ENCODE data around the gene ABHD2. TPM values are rescaled to one million over a fixed set of nuclear protein-coding genes. Genes with fewer than 3 reads are reported as not detected.
"Not testable (repeated sequence)": the region's sequence is repeated elsewhere in the genome, so short reads cannot be mapped to it uniquely, and the experiment has no call there.

Gene ABHD2
- total and polyA plus RNA-seq, 2 donors (not counting 3 experiments of a cell fraction or from before 2014, with no cell fraction given): 14.0 to 62.2 TPM

- BruUV-seq (replicated peaks): no TSS peak
- Histone ChIP-seq H3K79me2 (ENCODE audit: control insufficient read depth, insufficient read depth, low read length) (no peaks in the 10 kb centered on the region), H3K9me3 (replicated peaks; ENCODE audit: control insufficient read depth, insufficient read depth, low read length) (no peaks in the 10 kb centered on the region), H3K4me1 (ENCODE audit: control insufficient read depth, extremely low read depth, insufficient read depth, low read length) (no peaks in the 10 kb centered on the region), H3K9ac (replicated peaks; ENCODE audit: extremely low read depth, insufficient read depth, low read length) (no peak overlapping the region), H3K9me1 (replicated peaks; ENCODE audit: control insufficient read depth, extremely low read depth, insufficient read depth, low read length) (no peaks in the 10 kb centered on the region), H3K27ac (ENCODE audit: insufficient read depth, low read depth, low read length) (no peak overlapping the region), H3K36me3 (ENCODE audit: control insufficient read depth in 2 of 2, extremely low read depth in 1 of 2, insufficient read depth in 2 of 2, low read length in 2 of 2) (no peaks in the 10 kb centered on the region), H3K27me3 (ENCODE audit: control insufficient read depth in 2 of 2, insufficient read depth in 2 of 2, low read length in 2 of 2) (no peaks in the 10 kb centered on the region), H3K4me2 (ENCODE audit: insufficient read depth, low read length) (no peak overlapping the region), H2AFZ (ENCODE audit: low read depth, low read length) (no peak overlapping the region), H3K4me3 (replicated peaks in 1 of 3; ENCODE audit: insufficient read depth in 1 of 3, low read depth in 1 of 3, low read length in 3 of 3) (no peak overlapping the region), H4K20me1 (replicated peaks; ENCODE audit: control insufficient read depth, extremely low read depth, insufficient read depth, low read length) (no peaks in the 10 kb centered on the region)
- dilution Hi-C loops (cut with MboI; ENCODE audit: extremely low pct_ligation_motif_present, low sequenced_read_pairs): no loop called here
- TF ChIP-seq POLR2A (IDR thresholded peaks at IDR 0.05; ENCODE audit: low read depth, low read length) (no peak), MAX (IDR thresholded peaks at IDR 0.05; ENCODE audit: insufficient read depth, insufficient read length) (no peak), GATA2 (IDR thresholded peaks at IDR 0.05; ENCODE audit: insufficient read depth, insufficient read length, low read depth, low read length) (no peak), CTCF (IDR thresholded peaks at IDR 0.05; ENCODE audit: extremely low read depth in 1 of 2, insufficient read depth in 1 of 2, low read depth in 1 of 2, low read length in 2 of 2) (no peak)
- POLR2A ChIA-PET: interaction anchor here (0.6 to 0.7 kb wide), 2 partner anchors 78 to 394 kb away, joined by 4 read pairs; no protein-coding TSS in a partner anchor
- intact Hi-C loops (cut with micrococcal nuclease): no loop called here
- FAIRE-seq: no peak
- CTCF ChIA-PET: no interaction called here
- no peak for DNase-seq (ENCODE audit: low read depth, low spot score)
Measured at GRCh38 chr15:89043031-89044002, 44.9 kb upstream of the ABHD2 start.

GRCh38 chr15:89049016-89049666, 39.1 kb upstream of the ABHD2 start:
- H3K4me2 ChIP-seq (ENCODE audit: insufficient read depth, low read length); H3K9ac ChIP-seq (replicated peaks; ENCODE audit: extremely low read depth, insufficient read depth, low read length); intact Hi-C loops (cut with micrococcal nuclease); CTCF ChIA-PET; BruUV-seq (replicated peaks); H3K4me1 ChIP-seq (ENCODE audit: control insufficient read depth, extremely low read depth, insufficient read depth, low read length); H2AFZ ChIP-seq (ENCODE audit: low read depth, low read length); H3K27ac ChIP-seq (ENCODE audit: insufficient read depth, low read depth, low read length); H3K9me1 ChIP-seq (replicated peaks; ENCODE audit: control insufficient read depth, extremely low read depth, insufficient read depth, low read length); dilution Hi-C loops (cut with MboI; ENCODE audit: extremely low pct_ligation_motif_present, low sequenced_read_pairs); H3K79me2 ChIP-seq (ENCODE audit: control insufficient read depth, insufficient read depth, low read length); H3K36me3 ChIP-seq (ENCODE audit: control insufficient read depth in 2 of 2, extremely low read depth in 1 of 2, insufficient read depth in 2 of 2, low read length in 2 of 2); H3K9me3 ChIP-seq (replicated peaks; ENCODE audit: control insufficient read depth, insufficient read depth, low read length); H4K20me1 ChIP-seq (replicated peaks; ENCODE audit: control insufficient read depth, extremely low read depth, insufficient read depth, low read length); FAIRE-seq; H3K4me3 ChIP-seq (replicated peaks in 1 of 3; ENCODE audit: insufficient read depth in 1 of 3, low read depth in 1 of 3, low read length in 3 of 3); H3K27me3 ChIP-seq (ENCODE audit: control insufficient read depth in 2 of 2, insufficient read depth in 2 of 2, low read length in 2 of 2); POLR2A ChIA-PET; DNase-seq (ENCODE audit: low read depth, low spot score): not testable (repeated sequence)

Measured in endothelial cell of umbilical vein (primary cell).